Measurements from ENCODE around the gene SNTB2. TPM values are rescaled to one million over a fixed set of nuclear protein-coding genes. Genes with fewer than 3 reads are reported as not detected.

The SNTB2 gene
- total and polyA plus RNA-seq, 2 donors (not counting 3 experiments of a cell fraction or from before 2014, with no cell fraction given), result 24.9 to 73.7 TPM

- no TSS peak for BruUV-seq (replicated peaks)
- intact Hi-C loops (cut with micrococcal nuclease), result no loop called here
- dilution Hi-C loops (cut with MboI; ENCODE audit: extremely low pct_ligation_motif_present, low sequenced_read_pairs), result no loop called here
- TF ChIP-seq MYC (IDR thresholded peaks at IDR 0.05; ENCODE audit: low read depth, low read length) (no peak), FOS (IDR thresholded peaks at IDR 0.05; ENCODE audit: borderline replicate concordance, insufficient read depth, low read length) (no peak), JUN (IDR thresholded peaks at IDR 0.05; ENCODE audit: borderline replicate concordance, insufficient read depth, insufficient read length, low read depth) (no peak), CTCF (IDR thresholded peaks at IDR 0.05; ENCODE audit: extremely low read depth in 1 of 2, insufficient read depth in 1 of 2, low read depth in 1 of 2, low read length in 2 of 2) (no peak)
- H3K4me2 ChIP-seq (ENCODE audit: insufficient read depth, low read length), result no peak overlapping the region
- no peaks in the 10 kb centered on the region for H4K20me1 ChIP-seq (replicated peaks; ENCODE audit: control insufficient read depth, extremely low read depth, insufficient read depth, low read length)
- FAIRE-seq, result no peak
- H3K79me2 ChIP-seq (ENCODE audit: control insufficient read depth, insufficient read depth, low read length), result peaks cover 23% of the 10 kb centered on the region
- no peak overlapping the region for H3K9ac ChIP-seq (replicated peaks; ENCODE audit: extremely low read depth, insufficient read depth, low read length)
- DNase-seq (ENCODE audit: low read depth, low spot score), result no peak
- no peaks in the 10 kb centered on the region for H3K27me3 ChIP-seq (ENCODE audit: control insufficient read depth in 2 of 2, insufficient read depth in 2 of 2, low read length in 2 of 2)
- no peak overlapping the region for H3K4me3 ChIP-seq (replicated peaks in 1 of 3; ENCODE audit: insufficient read depth in 1 of 3, low read depth in 1 of 3, low read length in 3 of 3)
- peaks cover 27 to 67% of the 10 kb centered on the region in 2 experiments for H3K36me3 ChIP-seq (ENCODE audit: control insufficient read depth in 2 of 2, extremely low read depth in 1 of 2, insufficient read depth in 2 of 2, low read length in 2 of 2)
- CTCF ChIA-PET, result no interaction called here
- POLR2A ChIA-PET, result no interaction called here
- no peaks in the 10 kb centered on the region for H3K9me1 ChIP-seq (replicated peaks; ENCODE audit: control insufficient read depth, extremely low read depth, insufficient read depth, low read length)
- no peak overlapping the region for H2AFZ ChIP-seq (ENCODE audit: low read depth, low read length)
- H3K4me1 ChIP-seq (ENCODE audit: control insufficient read depth, extremely low read depth, insufficient read depth, low read length), result no peaks in the 10 kb centered on the region
- H3K27ac ChIP-seq (ENCODE audit: insufficient read depth, low read depth, low read length), result no peak overlapping the region
- H3K9me3 ChIP-seq (replicated peaks; ENCODE audit: control insufficient read depth, insufficient read depth, low read length), result no peaks in the 10 kb centered on the region
Measured at GRCh38 chr16:69319826-69320739, 133.1 kb downstream of the SNTB2 start.

DNA sequence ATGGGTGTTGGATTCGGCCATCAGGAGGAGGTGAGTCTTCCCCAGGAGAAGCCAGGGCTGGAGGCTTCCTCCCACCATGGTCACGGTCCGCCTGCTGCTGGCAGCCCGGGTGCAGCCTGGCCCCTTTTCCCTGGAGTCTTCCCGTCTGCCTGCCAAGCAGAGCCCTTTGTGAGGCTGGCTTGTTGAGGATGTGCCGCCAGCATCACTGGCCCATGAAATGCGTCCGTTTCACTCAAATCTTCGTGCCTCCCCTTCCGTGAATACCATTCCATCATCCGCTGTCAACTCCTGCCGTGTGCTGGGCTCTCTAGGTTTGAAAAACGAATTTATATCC lies 133.7 kb downstream of the SNTB2 start:
- Histone ChIP-seq H3K4me1 (ENCODE audit: control insufficient read depth, extremely low read depth, insufficient read depth, low read length) (no peaks in the 10 kb centered on the region), H3K4me2 (ENCODE audit: insufficient read depth, low read length) (no peak overlapping the region), H3K9me3 (replicated peaks; ENCODE audit: control insufficient read depth, insufficient read depth, low read length) (no peaks in the 10 kb centered on the region), H4K20me1 (replicated peaks; ENCODE audit: control insufficient read depth, extremely low read depth, insufficient read depth, low read length) (no peaks in the 10 kb centered on the region), H3K9me1 (replicated peaks; ENCODE audit: control insufficient read depth, extremely low read depth, insufficient read depth, low read length) (no peaks in the 10 kb centered on the region), H2AFZ (ENCODE audit: low read depth, low read length) (no peak overlapping the region), H3K79me2 (ENCODE audit: control insufficient read depth, insufficient read depth, low read length) (peaks cover 21% of the 10 kb centered on the region), H3K9ac (replicated peaks; ENCODE audit: extremely low read depth, insufficient read depth, low read length) (no peak overlapping the region), H3K4me3 (replicated peaks in 1 of 3; ENCODE audit: insufficient read depth in 1 of 3, low read depth in 1 of 3, low read length in 3 of 3) (no peak overlapping the region), H3K36me3 (ENCODE audit: control insufficient read depth in 2 of 2, extremely low read depth in 1 of 2, insufficient read depth in 2 of 2, low read length in 2 of 2) (peaks cover 24 to 63% of the 10 kb centered on the region in 2 experiments), H3K27me3 (ENCODE audit: control insufficient read depth in 2 of 2, insufficient read depth in 2 of 2, low read length in 2 of 2) (no peaks in the 10 kb centered on the region), H3K27ac (ENCODE audit: insufficient read depth, low read depth, low read length) (no peak overlapping the region)
- intact Hi-C loops (cut with micrococcal nuclease) (no loop called here), dilution Hi-C loops (cut with MboI; ENCODE audit: extremely low pct_ligation_motif_present, low sequenced_read_pairs) (no loop called here)
- CTCF ChIA-PET, result no interaction called here
- no TSS peak for BruUV-seq (replicated peaks)
- TF ChIP-seq CTCF (IDR thresholded peaks at IDR 0.05; ENCODE audit: extremely low read depth in 1 of 2, insufficient read depth in 1 of 2, low read depth in 1 of 2, low read length in 2 of 2), result no peak
- TF ChIP-seq POLR2A (IDR thresholded peaks at IDR 0.05; ENCODE audit: low read depth, low read length), result no peak
- no peak for TF ChIP-seq FOS (IDR thresholded peaks at IDR 0.05; ENCODE audit: borderline replicate concordance, insufficient read depth, low read length)
- no peak for TF ChIP-seq EZH2 (IDR thresholded peaks at IDR 0.05; ENCODE audit: borderline replicate concordance, low read depth, low read length, severe bottlenecking)
- TF ChIP-seq GATA2 (IDR thresholded peaks at IDR 0.05; ENCODE audit: insufficient read depth, insufficient read length, low read depth, low read length), result no peak
- TF ChIP-seq MAX (IDR thresholded peaks at IDR 0.05; ENCODE audit: insufficient read depth, insufficient read length), result no peak
- no peak for TF ChIP-seq POLR2AphosphoS5 (IDR thresholded peaks at IDR 0.05; ENCODE audit: insufficient read depth, low read depth, low read length)
- TF ChIP-seq JUN (IDR thresholded peaks at IDR 0.05; ENCODE audit: borderline replicate concordance, insufficient read depth, insufficient read length, low read depth), result no peak
- TF ChIP-seq MYC (IDR thresholded peaks at IDR 0.05; ENCODE audit: low read depth, low read length), result no peak
- DNase-seq (ENCODE audit: low read depth, low spot score), result no peak
- POLR2A ChIA-PET, result no interaction called here
- FAIRE-seq, result no peak

Measured in endothelial cell of umbilical vein (primary cell).